K562 (cell line): ENCODE results near the gene SERPIND1. TPM values are rescaled to one million over a fixed set of nuclear protein-coding genes. Genes with fewer than 3 reads are reported as not detected.

ENCODE experiments used
- CEBPB ChIP-seq: fragments of 450-650 bp; IDR thresholded peaks from 2 replicates; pipeline ENCODE4 v1.6.1; 2016; ENCODE audit warnings: missing genetic modification characterization, missing compliant biosample characterization
- DEAF1 ChIP-seq: fragments of 450-650 bp; formaldehyde crosslinking; IDR thresholded peaks from 2 replicates; pipeline ENCODE4 v1.4.0; 2020; ENCODE audit warnings: mild to moderate bottlenecking, moderate library complexity
- EP300 ChIP-seq: IDR thresholded peaks from 2 replicates; pipeline ENCODE4 v1.6.1; 2012; ENCODE audit warnings: low read length, improper control_type of control experiment
- EZH2 ChIP-seq: IDR thresholded peaks from 2 replicates; pipeline ENCODE4 v1.6.1; 2012; ENCODE audit warnings: low read depth, mild to moderate bottlenecking, inconsistent platforms, low read length, borderline replicate concordance
- MGA ChIP-seq: fragments of 450-650 bp; IDR thresholded peaks from 2 replicates; pipeline ENCODE4 v1.6.1; 2016; ENCODE audit warnings: mild to moderate bottlenecking, moderate library complexity
- MYBL2 ChIP-seq, 2 experiments: fragments of 450-650 bp in 1 of 2; sonication (generic) in 1 of 2; formaldehyde crosslinking in 1 of 2; IDR thresholded peaks; 2 replicates each; pipeline versions ENCODE4 v1.6.1 to v1.8.1; 2017 to 2022; ENCODE audit warnings: borderline replicate concordance in 1 of 2, inconsistent platforms in 1 of 2, low read depth in 1 of 2, mild to moderate bottlenecking in 1 of 2, missing genetic modification reagents in 1 of 2, moderate library complexity in 1 of 2
- SIN3B ChIP-seq: fragments of 450-650 bp; IDR thresholded peaks from 2 replicates; pipeline ENCODE4 v1.6.1; 2017; ENCODE audit warnings: low read depth, mild to moderate bottlenecking, moderate library complexity
- ZNF561 ChIP-seq: fragments of 450-650 bp; formaldehyde crosslinking; conservative IDR thresholded peaks from 2 replicates; pipeline ENCODE4 v1.4.0; 2020; ENCODE audit warnings: mild to moderate bottlenecking, moderate library complexity
- polyA plus RNA-seq, 8 experiments: library from polyadenylated mRNA; depleted of rRNA in 4 of 8; stranded (reverse) in 5 of 8; unstranded in 3 of 8; fragments of >200 nt; fragmentation: Nextera tagmentation in 2 of 8; fragmentation: Illumina TruSeq in 1 of 8; extraction: Ambion mirVana in 2 of 8; extraction: Trizol in 1 of 8; gene quantifications; 2 replicates each; pipeline versions ENCODE4 v1.2.1 to v1.2.3, GENCODE V29; 2011 to 2014; ENCODE audit warnings: inconsistent platforms in 1 of 8, missing spikeins in 1 of 8
- total RNA-seq, 7 experiments: library from RNA; depleted of rRNA in 6 of 7; stranded (reverse); fragments of >200 nt in 6 of 7; fragmentation: Illumina TruSeq in 2 of 7; extraction: Trizol in 2 of 7; gene quantifications; 2 replicates each; pipeline versions ENCODE4 v1.2.1 to v1.2.3, GENCODE V29; 2011 to 2021; ENCODE audit warnings: low replicate concordance in 1 of 7
- TF ChIP-seq, protein P1 (sequence below): fragments of 450-650 bp; conservative IDR thresholded peaks from 2 replicates; pipeline ENCODE4 v1.6.1; 2016; ENCODE audit warnings: missing genetic modification characterization, low read depth, mild to moderate bottlenecking, missing compliant biosample characterization, moderate library complexity

SERPIND1 gene
- total and polyA plus RNA-seq, 9 of the 15 experiments (the other 6 are each of a cell fraction or from before 2014, with no cell fraction given) = 0.04 to 0.11 (median 0.09) TPM; not detected in 6

DNA sequence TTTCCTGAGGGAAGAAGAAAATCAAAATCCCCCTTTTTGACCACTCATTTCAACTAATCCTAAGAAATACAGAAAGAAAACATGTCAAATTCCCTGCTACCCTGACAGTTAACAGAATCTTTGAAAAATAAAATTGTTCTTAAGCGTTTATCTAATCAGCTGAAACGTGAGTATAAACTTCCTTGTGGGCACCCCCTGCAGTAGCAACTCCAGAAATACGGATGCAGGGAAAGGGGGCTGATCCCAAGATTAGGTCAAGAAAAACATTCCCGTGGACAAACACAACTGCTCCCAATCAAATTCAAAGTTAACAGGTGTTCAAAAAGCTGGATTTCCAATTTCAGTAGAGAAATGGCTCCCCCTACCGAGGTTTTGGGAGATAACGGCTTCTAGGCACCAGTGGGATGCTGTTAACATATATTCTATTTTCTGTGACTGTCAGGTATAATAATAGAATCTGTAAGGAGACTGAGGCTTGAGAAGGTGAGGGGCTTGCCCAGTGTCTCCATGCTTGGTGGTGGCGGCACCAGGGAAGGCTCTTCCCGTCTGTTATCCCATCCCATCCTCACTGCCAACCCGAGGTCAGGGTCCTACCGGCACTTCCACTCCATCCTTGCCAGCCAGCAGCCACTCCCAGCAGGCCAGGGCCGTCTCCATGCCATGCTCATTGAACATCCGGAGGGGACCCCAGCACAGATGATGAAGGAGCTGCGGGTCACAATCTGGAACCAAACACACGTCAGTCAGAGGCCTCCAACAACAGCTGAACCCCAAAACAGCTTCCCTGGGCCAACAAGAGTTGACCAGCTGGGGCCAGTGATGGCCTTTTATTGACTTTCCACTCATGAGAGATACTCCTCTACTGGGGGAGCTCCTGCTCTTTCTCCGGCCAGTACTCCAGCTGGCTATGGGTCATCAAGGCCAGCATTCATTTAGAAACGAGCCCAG is 32.0 kb upstream of the SERPIND1 start (continued):
- TF ChIP-seq MGA (no peak), SIN3B (no peak), EZH2 (no peak), EP300 (no peak), MYBL2 (IDR thresholded peaks at IDR 0.05; ENCODE audit: low read depth) (peak; percentile 71), MYBL2 (CRISPR knock-in tag; IDR thresholded peaks at IDR 0.05; ENCODE audit: borderline replicate concordance) (no peak), CEBPB (tag) (no peak), ZNF561 (no peak), DEAF1 (CRISPR knock-in tag) (peak; percentile 61; the same call in 1 of the 2 replicates)
- TF ChIP-seq, protein P1, sequence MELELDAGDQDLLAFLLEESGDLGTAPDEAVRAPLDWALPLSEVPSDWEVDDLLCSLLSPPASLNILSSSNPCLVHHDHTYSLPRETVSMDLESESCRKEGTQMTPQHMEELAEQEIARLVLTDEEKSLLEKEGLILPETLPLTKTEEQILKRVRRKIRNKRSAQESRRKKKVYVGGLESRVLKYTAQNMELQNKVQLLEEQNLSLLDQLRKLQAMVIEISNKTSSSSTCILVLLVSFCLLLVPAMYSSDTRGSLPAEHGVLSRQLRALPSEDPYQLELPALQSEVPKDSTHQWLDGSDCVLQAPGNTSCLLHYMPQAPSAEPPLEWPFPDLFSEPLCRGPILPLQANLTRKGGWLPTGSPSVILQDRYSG (tag) = no peak
